DMS 273 (cell line): ENCODE measurements around the gene MMP28.

Experiments used
- DNase-seq: peaks from one replicate; lab custom pipeline; 2025; ENCODE audit not compliant: unreplicated experiment; lab: John Stamatoyannopoulos, UW

MMP28 gene

DNA sequence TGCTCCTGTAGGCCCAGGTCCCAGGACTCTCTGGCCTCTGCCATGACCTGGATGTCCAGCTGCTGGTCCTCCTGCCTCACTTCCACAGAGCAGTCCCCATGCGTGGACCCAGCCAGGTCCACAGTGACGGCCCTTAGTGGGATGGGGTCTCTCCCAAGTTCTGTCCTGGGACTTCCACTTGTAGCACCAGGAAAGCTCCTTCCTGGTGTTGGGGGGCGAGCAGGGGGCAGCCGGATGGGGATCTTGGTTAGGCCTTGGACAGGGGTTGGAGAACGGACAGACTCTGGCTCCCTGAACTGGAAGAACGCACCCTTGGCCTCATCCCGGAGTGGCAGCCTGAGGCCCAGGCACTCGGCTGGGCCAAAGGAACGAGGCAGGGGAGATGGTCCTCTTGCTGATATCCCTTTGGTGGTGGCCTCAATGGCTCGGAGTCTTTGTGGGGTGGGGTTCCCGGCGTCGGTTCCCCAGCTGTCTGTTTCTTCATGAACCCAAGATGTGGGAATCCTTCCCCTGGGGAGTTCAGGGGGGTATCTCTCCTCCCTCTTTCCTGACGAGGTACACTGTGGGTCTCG lies 49.6 kb downstream of the MMP28 start:
- no peak for DNase-seq

DNA sequence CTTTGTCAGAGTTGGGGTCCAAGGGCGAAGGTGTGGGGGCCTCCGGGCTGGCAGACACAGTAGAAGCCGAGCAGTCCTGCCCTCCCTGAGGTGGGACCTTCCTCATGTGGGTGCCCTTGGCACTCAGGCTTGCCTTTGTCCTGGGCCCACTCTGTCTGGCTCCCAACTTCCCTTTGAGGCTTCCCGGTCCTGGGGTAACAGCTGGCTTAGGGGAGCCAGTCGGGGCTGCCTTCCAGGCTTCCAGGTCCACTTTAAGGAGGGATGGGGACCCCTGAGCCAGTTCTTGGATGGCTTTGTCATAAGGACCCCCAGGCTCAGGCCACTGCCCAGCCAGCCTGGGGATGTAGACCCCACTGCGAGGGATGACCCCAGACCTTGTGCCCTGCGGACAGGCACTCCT lies 50.2 kb downstream of the MMP28 start:
- no peak for DNase-seq

DNA sequence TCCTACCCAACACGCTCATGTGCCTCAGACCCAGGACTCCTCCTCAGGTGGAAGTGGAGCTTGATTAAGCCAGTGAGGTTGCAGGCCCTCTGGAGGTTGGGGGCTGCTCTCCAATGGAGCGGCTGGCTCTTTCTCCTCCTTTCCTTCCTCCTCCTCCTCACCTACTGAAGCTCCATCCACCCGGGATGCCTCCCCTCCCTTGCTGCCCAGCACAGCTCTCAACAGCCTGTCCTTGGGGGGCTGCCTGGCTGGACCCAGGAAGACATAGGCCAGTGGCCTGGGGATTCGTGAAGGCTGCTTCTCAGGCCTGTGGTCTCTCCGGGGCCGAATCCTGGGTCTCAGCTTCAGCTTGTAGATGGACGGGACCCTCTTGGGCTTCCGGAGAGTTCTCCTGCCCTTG lies 50.6 kb downstream of the MMP28 start:
- DNase-seq, result no peak

DNA sequence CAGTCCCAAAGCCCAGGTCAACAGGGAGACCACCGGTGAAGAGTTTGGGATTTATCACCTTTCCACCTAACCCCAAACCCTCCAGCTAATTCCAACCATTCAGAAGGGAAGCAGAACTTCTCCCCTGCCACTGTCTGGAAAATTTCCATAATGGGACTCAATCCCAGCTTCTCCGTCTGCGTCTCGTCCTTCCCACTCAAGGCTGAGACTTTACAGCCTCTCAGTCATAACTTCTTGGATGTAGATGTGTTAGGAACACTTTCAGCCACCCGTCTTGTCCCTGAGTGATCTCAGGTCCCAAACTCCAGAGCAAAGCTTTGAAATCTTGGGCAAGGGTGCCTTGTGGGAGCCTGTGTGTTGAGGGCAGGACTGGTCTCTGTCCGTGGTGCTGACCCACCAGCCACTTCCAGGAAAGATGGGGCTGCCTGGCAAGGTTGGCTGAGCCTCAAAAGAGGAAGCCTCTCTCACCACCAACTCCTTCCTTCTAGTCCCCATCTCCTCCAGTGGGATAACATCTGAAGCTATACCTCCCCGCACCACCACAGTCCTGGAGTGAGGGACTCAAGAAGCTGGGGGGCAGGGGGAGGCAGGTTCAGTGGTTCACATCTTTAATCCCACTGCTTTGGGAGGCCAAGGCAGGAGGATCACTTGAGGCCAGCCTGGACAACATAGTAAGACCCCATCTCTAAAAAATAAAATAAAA lies 51.7 kb downstream of the MMP28 start:
- peak; percentile 52 for DNase-seq

DNA sequence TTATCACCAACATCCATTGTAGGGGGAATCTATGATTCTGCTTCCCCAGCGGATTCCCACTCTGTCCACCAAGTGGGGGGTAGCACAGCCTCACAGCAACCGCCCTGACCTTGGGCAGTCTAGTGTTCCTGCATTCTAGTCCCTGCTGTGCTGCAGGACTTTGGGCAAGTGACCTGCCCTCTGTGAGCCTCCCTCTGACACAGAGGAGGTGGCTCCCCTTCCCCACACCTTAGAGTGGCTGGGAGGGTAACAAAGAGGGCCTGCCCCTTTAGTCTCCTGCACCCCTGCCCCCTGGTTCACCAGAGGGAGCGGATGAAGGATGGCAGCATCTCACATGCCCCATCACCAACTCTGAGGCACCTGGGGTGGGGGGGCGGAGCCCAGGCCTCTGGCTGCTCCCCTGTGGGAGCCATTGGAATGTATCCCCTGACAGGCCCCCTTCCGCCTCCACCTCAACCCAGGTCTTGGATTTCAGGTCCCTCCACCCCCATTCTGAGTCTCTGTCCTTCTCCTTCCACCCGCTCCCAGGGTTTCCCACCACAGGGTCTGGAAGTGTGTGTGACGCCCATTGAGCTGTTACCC lies 52.5 kb downstream of the MMP28 start:
- DNase-seq, result no peak

DNA sequence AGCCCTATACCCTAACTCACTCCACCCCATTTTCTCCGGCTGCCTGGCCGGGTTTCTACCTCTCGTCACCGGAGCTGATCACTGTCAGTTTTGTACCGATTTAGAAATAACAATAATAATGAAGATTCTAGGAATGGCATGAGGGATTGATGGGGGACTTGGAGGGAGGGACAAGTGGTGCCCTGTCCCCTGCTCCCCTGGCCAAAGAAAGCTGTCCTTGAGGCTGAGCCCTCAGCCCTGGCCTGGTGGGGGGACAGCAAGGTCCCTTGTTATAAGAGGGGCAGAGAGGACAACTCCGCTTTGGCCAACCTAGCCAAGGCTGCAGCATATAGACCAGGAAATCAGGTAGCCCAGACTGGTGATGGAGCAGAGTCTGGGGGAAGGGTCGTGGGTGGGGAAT lies 52.9 kb downstream of the MMP28 start:
- no peak for DNase-seq

DNA sequence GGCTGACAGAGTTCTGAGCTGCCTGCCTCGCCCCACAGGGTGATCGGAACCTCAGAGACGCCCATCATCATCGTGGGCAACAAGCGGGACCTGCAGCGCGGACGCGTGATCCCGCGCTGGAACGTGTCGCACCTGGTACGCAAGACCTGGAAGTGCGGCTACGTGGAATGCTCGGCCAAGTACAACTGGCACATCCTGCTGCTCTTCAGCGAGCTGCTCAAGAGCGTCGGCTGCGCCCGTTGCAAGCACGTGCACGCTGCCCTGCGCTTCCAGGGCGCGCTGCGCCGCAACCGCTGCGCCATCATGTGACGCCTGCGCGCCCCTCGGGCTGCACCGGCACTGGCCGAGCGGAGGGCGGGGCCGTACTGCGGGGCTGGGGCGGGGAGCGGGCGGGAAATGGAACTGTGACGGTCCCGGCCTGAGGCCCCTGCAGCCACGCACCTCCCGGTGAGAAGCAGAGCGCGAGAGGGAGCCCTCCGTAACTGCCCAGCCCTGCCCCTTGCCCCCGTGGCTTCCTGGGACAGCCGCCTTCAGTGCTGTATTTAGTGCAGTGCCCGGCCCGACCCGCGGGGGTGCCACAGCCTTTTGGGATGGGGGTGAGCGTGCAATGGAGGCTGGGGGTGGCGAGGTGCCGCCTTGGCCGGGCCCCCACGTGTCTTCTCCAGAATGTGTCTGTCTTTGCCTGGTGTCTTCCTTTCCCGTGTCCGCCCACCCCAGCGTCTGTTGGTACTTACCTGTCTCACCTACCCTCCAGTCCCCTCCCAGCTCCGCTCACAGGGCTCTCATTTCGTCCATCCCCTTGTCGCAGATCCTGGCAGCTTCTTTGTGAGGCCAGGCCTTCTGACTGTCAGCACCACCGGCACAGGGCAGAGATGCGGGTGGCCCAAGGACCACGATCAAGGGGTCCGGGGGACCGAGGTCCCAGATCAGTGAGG lies 54.2 kb downstream of the MMP28 start:
- DNase-seq, result peak; percentile 76

DNA sequence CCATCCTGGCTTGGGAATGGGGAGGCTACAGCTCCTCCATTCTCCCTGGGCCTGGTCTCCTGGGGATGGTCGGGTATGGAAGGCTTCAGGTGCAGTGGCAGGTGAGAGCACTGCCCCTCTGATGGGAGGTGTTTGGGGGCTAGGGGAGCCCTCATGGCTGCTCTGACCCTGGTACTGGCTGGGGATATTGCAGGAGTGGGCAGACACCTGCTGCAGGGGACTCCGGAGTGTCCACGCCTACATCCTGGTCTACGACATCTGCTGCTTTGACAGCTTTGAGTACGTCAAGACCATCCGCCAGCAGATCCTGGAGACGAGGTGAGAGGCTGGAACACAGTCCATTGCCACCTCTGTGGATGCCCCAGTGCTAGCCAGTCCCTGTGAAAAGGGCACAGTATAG lies 55.2 kb downstream of the MMP28 start:
- no peak for DNase-seq

DNA sequence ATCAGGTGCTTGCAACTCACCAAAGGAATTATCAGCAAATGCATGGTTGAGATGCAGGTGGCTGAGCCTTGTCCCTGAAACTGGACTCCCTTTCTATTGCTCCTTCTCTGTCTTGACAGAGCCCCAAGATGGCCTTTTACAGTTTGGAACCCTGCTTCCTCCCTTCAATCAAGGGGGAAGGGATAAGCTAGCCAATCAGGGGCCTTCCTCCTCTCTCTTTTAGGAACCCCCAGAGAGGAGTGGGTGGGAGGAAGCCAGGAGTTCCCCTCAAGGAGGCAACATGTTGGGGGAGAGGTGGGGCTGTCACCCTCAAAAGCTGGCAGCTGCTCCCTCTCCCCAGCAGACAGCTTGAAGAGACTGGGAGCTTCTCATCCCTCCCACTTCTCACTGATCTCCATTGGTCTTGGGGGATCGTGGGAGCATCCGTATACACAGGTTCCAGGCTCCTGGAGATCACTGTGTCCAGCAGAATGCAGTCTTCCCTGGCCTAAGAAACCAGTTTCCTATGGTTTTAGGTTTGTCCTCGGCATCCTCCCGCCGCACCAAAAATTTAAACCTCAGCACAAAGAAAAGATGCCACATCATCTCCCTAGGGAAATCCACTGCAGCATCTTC lies 56.8 kb downstream of the MMP28 start:
- no peak for DNase-seq

DNA sequence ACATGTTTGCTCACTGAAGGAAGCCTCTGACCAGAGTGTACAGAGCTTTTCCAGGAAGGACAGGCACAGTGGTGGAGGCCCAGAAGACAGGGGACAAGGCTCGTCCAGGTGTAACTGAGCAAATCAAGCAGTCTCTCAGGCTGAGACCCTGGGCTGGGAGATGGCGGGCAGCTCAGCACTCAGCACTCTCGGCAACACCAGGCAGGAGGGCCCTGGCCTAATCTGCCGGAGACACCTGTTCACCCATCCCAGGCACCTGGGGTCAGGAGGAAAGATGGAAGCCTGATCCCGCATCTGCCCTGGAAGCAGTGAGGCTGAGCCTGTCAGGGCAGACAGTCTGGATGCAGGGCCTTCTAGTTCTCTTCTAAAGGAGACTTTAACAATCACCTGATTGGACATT lies 59.2 kb downstream of the MMP28 start:
- no peak for DNase-seq

DNA sequence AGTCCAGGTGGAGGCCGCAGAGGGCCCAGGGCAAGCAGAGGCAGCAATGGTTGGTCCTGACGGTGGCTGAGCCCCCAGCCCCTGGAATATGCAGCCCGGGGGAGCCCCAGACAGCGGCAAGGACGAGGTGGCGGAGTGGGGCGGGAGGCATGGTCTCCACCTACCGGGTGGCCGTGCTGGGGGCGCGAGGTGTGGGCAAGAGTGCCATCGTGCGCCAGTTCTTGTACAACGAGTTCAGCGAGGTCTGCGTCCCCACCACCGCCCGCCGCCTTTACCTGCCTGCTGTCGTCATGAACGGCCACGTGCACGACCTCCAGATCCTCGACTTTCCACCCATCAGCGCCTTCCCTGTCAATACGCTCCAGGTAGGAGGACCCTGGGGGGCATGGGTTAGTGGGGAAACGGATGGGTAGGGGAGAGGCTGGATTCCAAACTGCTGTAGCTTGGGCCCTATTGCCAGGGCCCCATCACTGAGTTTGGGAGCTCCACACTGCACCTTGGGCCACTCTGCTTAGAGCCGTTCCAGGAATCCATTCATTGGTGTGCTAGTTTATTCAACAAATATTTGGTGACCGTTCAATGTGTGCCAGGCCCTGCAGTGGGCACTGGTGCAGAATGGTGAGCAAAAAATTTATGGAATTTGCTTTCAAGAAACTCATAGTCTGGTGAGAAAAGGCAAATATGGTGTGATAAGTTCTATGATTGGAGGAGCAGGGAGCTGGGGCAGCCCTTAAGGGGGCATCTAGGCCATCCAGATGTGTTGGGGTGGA lies 60.2 kb downstream of the MMP28 start:
- no peak for DNase-seq

DNA sequence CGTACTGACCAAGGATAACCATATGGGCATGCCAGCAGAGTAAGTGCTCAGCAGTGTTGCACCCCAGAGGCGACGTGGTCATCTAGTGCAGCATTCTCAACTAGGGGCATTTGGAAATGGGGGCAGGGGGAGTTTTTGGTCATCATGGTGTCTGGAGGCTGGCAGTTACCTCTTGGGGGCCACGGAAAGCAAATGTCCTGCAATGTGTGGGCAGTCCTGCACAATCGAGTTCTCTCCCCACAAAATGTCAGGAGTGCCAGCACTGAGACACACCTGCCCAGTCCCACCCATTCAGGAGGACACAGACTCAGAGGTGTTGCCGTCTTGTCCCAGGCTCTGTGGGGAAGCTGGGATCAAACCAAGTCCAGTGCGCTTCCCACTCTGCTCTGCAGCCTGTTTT lies 61.0 kb downstream of the MMP28 start:
- DNase-seq, result no peak

DNA sequence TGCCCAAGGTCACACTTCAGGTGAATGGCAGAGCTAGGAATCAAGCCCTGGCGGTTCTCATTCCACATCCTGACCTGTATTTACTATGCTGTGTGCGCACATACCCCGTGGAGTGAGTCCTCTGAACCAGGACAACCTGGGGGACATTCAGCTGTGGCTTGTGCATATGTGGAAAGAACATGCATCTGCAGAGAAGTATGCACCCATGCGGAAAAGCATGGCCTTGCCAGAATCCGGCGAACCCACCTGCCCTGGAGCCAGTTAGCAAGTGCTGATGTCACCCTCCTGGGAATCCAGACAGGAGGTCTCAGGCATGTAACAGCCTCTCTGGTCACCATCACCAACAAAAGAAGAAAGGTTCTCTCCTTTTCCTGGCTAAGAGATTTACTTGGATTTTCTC lies 62.1 kb downstream of the MMP28 start:
- no peak for DNase-seq

DNA sequence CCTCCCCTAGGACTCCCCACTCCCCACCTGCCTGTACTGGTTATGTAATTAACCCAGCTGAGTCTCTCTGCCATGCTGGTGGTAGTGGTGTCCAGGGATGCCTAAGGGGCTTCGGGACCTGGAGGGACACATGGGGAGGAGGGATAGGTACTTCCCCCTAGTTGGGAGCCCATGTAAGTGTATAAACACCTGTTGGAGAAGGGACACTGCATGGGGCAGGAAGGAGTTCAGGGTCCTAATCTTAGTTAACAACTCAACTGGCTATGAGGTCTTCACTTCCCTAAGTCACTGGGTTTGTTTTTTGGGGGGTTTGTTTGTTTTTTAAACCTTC lies 62.7 kb downstream of the MMP28 start:
- DNase-seq, result no peak

DNA sequence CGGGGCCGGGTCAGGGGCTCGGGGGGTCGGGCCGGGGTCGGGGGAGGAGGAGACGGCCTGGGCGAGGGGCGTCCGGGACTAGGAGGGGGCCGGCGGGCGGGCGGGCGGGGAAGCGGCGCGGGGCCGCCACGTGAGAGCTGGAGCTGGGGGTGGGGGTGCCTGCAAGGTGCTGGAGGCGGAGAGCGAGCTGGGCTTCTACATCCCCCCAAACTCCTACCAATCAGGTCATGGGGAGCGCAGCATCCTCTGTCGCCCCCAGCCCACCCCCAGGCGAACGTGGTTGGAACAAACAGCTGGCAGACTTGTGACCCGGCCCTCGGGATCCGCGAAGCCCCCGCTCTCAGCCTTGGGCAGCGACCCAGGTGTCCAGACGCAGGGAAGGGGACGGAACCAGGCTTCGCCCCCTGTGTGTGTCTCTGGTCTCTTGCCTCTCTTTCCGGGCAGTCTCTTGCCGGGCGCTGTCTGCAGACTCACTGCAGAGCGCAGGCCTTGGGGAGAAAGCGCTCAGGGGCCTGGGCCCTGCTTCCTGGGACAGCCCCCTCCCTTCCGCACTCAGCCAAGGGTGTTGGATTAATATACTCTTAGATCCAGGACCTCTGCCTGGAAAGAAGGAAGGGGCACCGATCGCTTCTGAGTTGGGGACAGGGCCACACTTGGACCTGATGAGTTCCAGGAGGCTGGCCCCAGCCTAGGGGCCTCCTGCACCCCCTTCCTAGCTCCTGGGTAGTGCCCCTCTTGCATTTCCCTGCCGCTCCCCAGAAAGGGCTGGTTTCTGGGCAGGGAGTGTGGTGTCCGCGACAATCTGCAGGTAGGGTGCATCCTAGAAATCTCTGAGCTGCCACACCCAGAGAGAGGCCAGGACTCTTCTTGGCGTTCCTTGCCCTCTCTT lies 63.3 kb downstream of the MMP28 start:
- peak; percentile 68 for DNase-seq

DNA sequence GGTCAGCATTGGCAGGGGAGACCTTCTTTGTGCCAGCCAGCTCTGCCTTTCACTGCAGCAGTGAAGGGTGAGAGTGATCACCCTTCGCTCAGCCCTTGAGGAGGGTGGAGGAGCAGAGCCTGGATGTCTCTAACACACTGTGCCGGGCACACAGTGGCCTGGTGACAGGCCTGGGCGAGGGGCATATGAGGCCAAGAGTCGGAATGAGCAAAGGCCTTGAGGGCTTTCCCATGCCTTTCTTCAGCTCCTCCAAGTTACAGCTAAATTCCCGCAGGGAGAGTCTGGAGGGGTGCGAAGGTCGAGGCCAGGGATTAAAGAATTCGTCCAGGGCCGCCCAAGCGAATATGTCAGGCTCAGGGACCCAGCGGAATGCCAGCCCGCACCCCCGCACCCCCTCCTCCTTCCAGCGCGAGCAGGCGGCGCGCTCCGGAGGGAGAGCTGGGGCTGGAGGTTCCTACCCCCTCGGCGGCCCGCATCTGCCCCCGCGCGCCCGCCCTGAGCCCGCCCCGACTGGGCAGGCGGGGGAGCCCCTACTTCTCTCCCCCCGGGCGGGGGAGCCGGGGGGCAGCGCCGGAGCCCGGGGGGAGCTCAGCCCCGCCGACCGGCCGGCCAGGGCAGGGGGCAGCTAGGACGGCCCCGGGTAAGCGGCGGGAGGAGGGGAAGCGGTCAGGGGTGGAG lies 64.1 kb downstream of the MMP28 start, which contains the start of gene RASL10B:
RASL10B (plus strand) TSS at position 401 of the 678 bp plus-strand sequence. CDS start 3,546 bp downstream, outside the sequence.
- peak; percentile 86 for DNase-seq

DNA sequence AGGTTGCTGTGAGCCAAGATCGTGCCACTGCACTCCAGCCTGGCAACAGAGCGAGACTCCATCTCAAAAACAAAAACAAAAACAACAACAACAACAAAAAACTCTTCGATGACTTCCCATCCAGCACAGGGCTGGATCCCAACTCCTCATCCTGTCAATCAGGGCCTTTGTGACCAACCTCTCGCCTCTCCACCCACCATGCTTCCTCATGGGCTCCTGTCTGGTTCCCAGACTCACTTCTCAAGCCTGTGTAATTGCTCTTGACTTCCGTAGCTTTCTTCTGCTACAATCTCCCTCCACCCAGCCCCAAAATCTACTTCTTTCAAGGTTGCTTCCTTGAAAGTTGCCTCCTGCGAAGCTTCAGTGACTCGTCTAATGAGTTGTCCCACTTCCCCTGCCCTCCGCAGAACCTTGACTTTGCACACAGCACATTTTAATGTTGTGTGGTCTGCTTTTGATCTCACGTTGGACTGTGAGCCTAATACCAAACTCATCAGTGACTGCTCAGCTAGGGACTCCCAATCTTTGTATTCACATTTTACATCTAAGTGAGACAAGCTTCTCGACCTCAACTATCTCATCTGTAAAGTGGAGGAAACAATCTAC lies 64.9 kb downstream of the MMP28 start:
- DNase-seq, result no peak

DNA sequence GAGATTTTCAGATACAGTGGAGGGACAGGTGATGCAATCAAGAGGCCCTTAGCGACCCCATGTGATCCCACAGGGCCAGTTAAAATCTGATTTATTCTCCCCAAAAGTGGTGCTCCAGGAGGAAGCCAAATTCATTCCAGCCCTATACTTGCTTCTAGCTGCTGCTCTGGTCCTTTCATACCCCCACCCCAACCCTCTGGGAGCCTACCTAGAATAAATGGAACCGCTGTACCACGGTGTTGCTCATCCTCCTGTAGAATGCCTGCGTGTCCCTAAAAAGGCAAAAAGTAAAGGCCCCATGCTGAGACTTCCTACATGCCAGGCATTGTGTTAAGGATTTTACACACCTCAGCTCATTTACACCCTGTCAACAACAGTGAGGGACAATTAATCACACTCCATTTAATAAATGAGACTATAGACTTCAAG lies 66.0 kb downstream of the MMP28 start:
- no peak for DNase-seq
